ENCODE data around the gene NXNL2. TPM values are rescaled to one million over a fixed set of nuclear protein-coding genes. Genes with fewer than 3 reads are reported as not detected.

Gene NXNL2
- total and polyA plus RNA-seq, 4 experiments from 2014 or later = not detected

- Histone ChIP-seq H3K4me1 (ENCODE audit: insufficient read depth, low read length) (no peaks in the 10 kb centered on the region), H3K27ac (ENCODE audit: low read depth, low read length) (no peak overlapping the region), H3K36me3 (ENCODE audit: insufficient read depth, low read length) (no peaks in the 10 kb centered on the region), H3K9me3 (ENCODE audit: control insufficient read depth in 1 of 2, low read length in 2 of 2) (no peaks in the 10 kb centered on the region), H3K27me3 (ENCODE audit: insufficient read depth, low read length) (peaks cover 3% of the 10 kb centered on the region), H3K4me3 (ENCODE audit: low read length in 2 of 2) (no peak overlapping the region)
- Mint-ChIP-seq H3K4me3 (no peak overlapping the region), H3K4me1 (peaks cover 0 to 2% (median 0%) of the 10 kb centered on the region in 4 donors), H3K27me3 (peaks cover 9 to 10% of the 10 kb centered on the region in 2 donors), H3K9me3 (no peaks in the 10 kb centered on the region), H3K27ac (no peak overlapping the region), H3K36me3 (no peaks in the 10 kb centered on the region)
- DNase-seq = no peak
- POLR2A ChIA-PET (ENCODE audit: partially characterized antibody) = no interaction called here
- CTCF ChIA-PET (ENCODE audit: partially characterized antibody) = no interaction called here
- intact Hi-C loops (cut with micrococcal nuclease) = no loop called here
These were observed 11.9 kb upstream of the NXNL2 start for GRCh38 chr9:88523056-88523455.

- DNase-seq = no peak
- CTCF ChIA-PET (ENCODE audit: partially characterized antibody) = no interaction called here
- POLR2A ChIA-PET (ENCODE audit: partially characterized antibody) = no interaction called here
- Mint-ChIP-seq H3K9me3 (no peaks in the 10 kb centered on the region), H3K4me3 (no peak overlapping the region), H3K27ac (no peak overlapping the region), H3K27me3 (peaks cover 9 to 13% of the 10 kb centered on the region in 2 donors), H3K4me1 (peaks cover 0 to 2% (median 0%) of the 10 kb centered on the region in 4 donors), H3K36me3 (no peaks in the 10 kb centered on the region)
- H3K27me3 ChIP-seq (ENCODE audit: insufficient read depth, low read length) = peaks cover 3% of the 10 kb centered on the region
- no peak overlapping the region for H3K4me3 ChIP-seq (ENCODE audit: low read length in 2 of 2)
- H3K36me3 ChIP-seq (ENCODE audit: insufficient read depth, low read length) = no peaks in the 10 kb centered on the region
- no peaks in the 10 kb centered on the region for H3K9me3 ChIP-seq (ENCODE audit: control insufficient read depth in 1 of 2, low read length in 2 of 2)
- intact Hi-C loops (cut with micrococcal nuclease) = no loop called here
- H3K4me1 ChIP-seq (ENCODE audit: insufficient read depth, low read length) = no peaks in the 10 kb centered on the region
- H3K27ac ChIP-seq (ENCODE audit: low read depth, low read length) = no peak overlapping the region
These were observed 10.1 kb upstream of the NXNL2 start for GRCh38 chr9:88524911-88525310.

GRCh38 chr9:88527618-88528017 lies 7.4 kb upstream of the NXNL2 start:
- H3K9me3 Mint-ChIP-seq = peaks cover 0 to 6% (median 0%) of the 10 kb centered on the region in 8 donors
- Histone ChIP-seq H3K4me3 (ENCODE audit: low read length in 2 of 2) (no peak overlapping the region), H3K36me3 (ENCODE audit: insufficient read depth, low read length) (no peaks in the 10 kb centered on the region), H3K27ac (ENCODE audit: low read depth, low read length) (no peak overlapping the region), H3K9me3 (ENCODE audit: control insufficient read depth in 1 of 2, low read length in 2 of 2) (no peaks in the 10 kb centered on the region), H3K4me1 (ENCODE audit: insufficient read depth, low read length) (no peaks in the 10 kb centered on the region), H3K27me3 (ENCODE audit: insufficient read depth, low read length) (no peaks in the 10 kb centered on the region)
- ChIA-PET POLR2A (ENCODE audit: partially characterized antibody) (no interaction called here), CTCF (ENCODE audit: partially characterized antibody) (no interaction called here)
- H3K4me1 Mint-ChIP-seq = peaks cover 0 to 2% (median under 1%) of the 10 kb centered on the region in 4 donors
- no peak for DNase-seq
- no peaks in the 10 kb centered on the region for H3K36me3 Mint-ChIP-seq
- H3K27me3 Mint-ChIP-seq = peaks cover 10 to 16% of the 10 kb centered on the region in 2 donors
- intact Hi-C loops (cut with micrococcal nuclease) = no loop called here
- no peak overlapping the region for H3K27ac Mint-ChIP-seq
- H3K4me3 Mint-ChIP-seq = no peak overlapping the region

GRCh38 chr9:88528080-88528790 lies 6.7 kb upstream of the NXNL2 start:
- Histone ChIP-seq H3K4me3 (ENCODE audit: low read length in 2 of 2) (no peak overlapping the region), H3K27me3 (ENCODE audit: insufficient read depth, low read length) (no peaks in the 10 kb centered on the region), H3K4me1 (ENCODE audit: insufficient read depth, low read length) (no peaks in the 10 kb centered on the region), H3K9me3 (ENCODE audit: control insufficient read depth in 1 of 2, low read length in 2 of 2) (no peaks in the 10 kb centered on the region), H3K27ac (ENCODE audit: low read depth, low read length) (no peak overlapping the region), H3K36me3 (ENCODE audit: insufficient read depth, low read length) (no peaks in the 10 kb centered on the region)
- peaks cover 14 to 15% of the 10 kb centered on the region in 2 donors for H3K27me3 Mint-ChIP-seq
- POLR2A ChIA-PET (ENCODE audit: partially characterized antibody) = no interaction called here
- H3K4me1 Mint-ChIP-seq = peaks cover 2 to 6% (median 5%) of the 10 kb centered on the region in 4 donors
- CTCF ChIA-PET (ENCODE audit: partially characterized antibody) = no interaction called here
- no peak overlapping the region for H3K4me3 Mint-ChIP-seq
- intact Hi-C loops (cut with micrococcal nuclease) = no loop called here
- no peak for DNase-seq
- no peaks in the 10 kb centered on the region for H3K36me3 Mint-ChIP-seq
- H3K9me3 Mint-ChIP-seq = peaks cover 0 to 6% (median 0%) of the 10 kb centered on the region in 8 donors
- H3K27ac Mint-ChIP-seq = no peak overlapping the region

- Histone ChIP-seq H3K4me3 (ENCODE audit: low read length in 2 of 2) (no peak overlapping the region), H3K36me3 (ENCODE audit: insufficient read depth, low read length) (no peaks in the 10 kb centered on the region), H3K4me1 (ENCODE audit: insufficient read depth, low read length) (no peaks in the 10 kb centered on the region), H3K27ac (ENCODE audit: low read depth, low read length) (no peak overlapping the region), H3K27me3 (ENCODE audit: insufficient read depth, low read length) (no peaks in the 10 kb centered on the region), H3K9me3 (ENCODE audit: control insufficient read depth in 1 of 2, low read length in 2 of 2) (no peaks in the 10 kb centered on the region)
- Mint-ChIP-seq H3K36me3 (no peaks in the 10 kb centered on the region), H3K9me3 (peaks cover 0 to 6% (median 0%) of the 10 kb centered on the region in 8 donors), H3K4me3 (no peak overlapping the region), H3K27ac (no peak overlapping the region), H3K27me3 (peaks cover 14 to 19% of the 10 kb centered on the region in 2 donors), H3K4me1 (peaks cover 5 to 15% (median 10%) of the 10 kb centered on the region in 4 donors)
- ChIA-PET CTCF (ENCODE audit: partially characterized antibody) (no interaction called here), POLR2A (ENCODE audit: partially characterized antibody) (no interaction called here)
- intact Hi-C loops (cut with micrococcal nuclease) = no loop called here
- DNase-seq = no peak
These were observed 5.5 kb upstream of the NXNL2 start for GRCh38 chr9:88529496-88529895.

- H3K4me1 Mint-ChIP-seq = peaks cover 5 to 16% (median 11%) of the 10 kb centered on the region in 4 donors
- no peaks in the 10 kb centered on the region for H3K36me3 Mint-ChIP-seq
- H3K4me3 Mint-ChIP-seq = no peak overlapping the region
- DNase-seq = no peak
- Histone ChIP-seq H3K4me1 (ENCODE audit: insufficient read depth, low read length) (no peaks in the 10 kb centered on the region), H3K27me3 (ENCODE audit: insufficient read depth, low read length) (no peaks in the 10 kb centered on the region), H3K36me3 (ENCODE audit: insufficient read depth, low read length) (no peaks in the 10 kb centered on the region), H3K4me3 (ENCODE audit: low read length in 2 of 2) (no peak overlapping the region), H3K27ac (ENCODE audit: low read depth, low read length) (no peak overlapping the region), H3K9me3 (ENCODE audit: control insufficient read depth in 1 of 2, low read length in 2 of 2) (no peaks in the 10 kb centered on the region)
- peaks cover 0 to 6% (median 0%) of the 10 kb centered on the region in 8 donors for H3K9me3 Mint-ChIP-seq
- H3K27me3 Mint-ChIP-seq = peaks cover 13 to 19% of the 10 kb centered on the region in 2 donors
- ChIA-PET CTCF (ENCODE audit: partially characterized antibody) (no interaction called here), POLR2A (ENCODE audit: partially characterized antibody) (no interaction called here)
- intact Hi-C loops (cut with micrococcal nuclease) = no loop called here
- no peak overlapping the region for H3K27ac Mint-ChIP-seq
These were observed 4.9 kb upstream of the NXNL2 start for GRCh38 chr9:88530051-88530450.

- DNase-seq = no peak
- ChIA-PET CTCF (ENCODE audit: partially characterized antibody) (no interaction called here), POLR2A (ENCODE audit: partially characterized antibody) (no interaction called here)
- intact Hi-C loops (cut with micrococcal nuclease) = no loop called here
- Mint-ChIP-seq H3K4me1 (peaks cover 5 to 26% (median 11%) of the 10 kb centered on the region in 4 donors), H3K27ac (peak overlapping the region in 2 of 7 donors; percentile 36 to 56), H3K9me3 (peaks cover 0 to 6% (median 0%) of the 10 kb centered on the region in 8 donors), H3K4me3 (peak overlapping the region in 2 of 8 donors; percentile 13 to 49), H3K36me3 (no peaks in the 10 kb centered on the region), H3K27me3 (peaks cover 12 to 16% of the 10 kb centered on the region in 2 donors)
- Histone ChIP-seq H3K4me3 (ENCODE audit: low read length in 2 of 2) (no peak overlapping the region), H3K9me3 (ENCODE audit: control insufficient read depth in 1 of 2, low read length in 2 of 2) (no peaks in the 10 kb centered on the region), H3K36me3 (ENCODE audit: insufficient read depth, low read length) (no peaks in the 10 kb centered on the region), H3K4me1 (ENCODE audit: insufficient read depth, low read length) (peaks cover 16% of the 10 kb centered on the region), H3K27me3 (ENCODE audit: insufficient read depth, low read length) (peaks cover 3% of the 10 kb centered on the region), H3K27ac (ENCODE audit: low read depth, low read length) (no peak overlapping the region)
These were observed 2.9 kb upstream of the NXNL2 start for GRCh38 chr9:88531920-88532698.
